ENCODE results near the gene SYMPK. TPM values are rescaled to one million over a fixed set of nuclear protein-coding genes. Genes with fewer than 3 reads are reported as not detected.

Gene SYMPK
- total RNA-seq, 2 experiments from 2014 or later = 97.3 to 98.3 TPM

GRCh38 chr19:45863840-45864628 is 1.1 kb upstream of the SYMPK start, which contains the start of gene FOXA3:
TSS of gene FOXA3 (plus strand) at chr19:45864326. CDS start at chr19:45864457, 131 bp downstream.
- peaks cover 24% of the 10 kb centered on the region for H3K27me3 Mint-ChIP-seq (ENCODE audit: low read depth)

DNA sequence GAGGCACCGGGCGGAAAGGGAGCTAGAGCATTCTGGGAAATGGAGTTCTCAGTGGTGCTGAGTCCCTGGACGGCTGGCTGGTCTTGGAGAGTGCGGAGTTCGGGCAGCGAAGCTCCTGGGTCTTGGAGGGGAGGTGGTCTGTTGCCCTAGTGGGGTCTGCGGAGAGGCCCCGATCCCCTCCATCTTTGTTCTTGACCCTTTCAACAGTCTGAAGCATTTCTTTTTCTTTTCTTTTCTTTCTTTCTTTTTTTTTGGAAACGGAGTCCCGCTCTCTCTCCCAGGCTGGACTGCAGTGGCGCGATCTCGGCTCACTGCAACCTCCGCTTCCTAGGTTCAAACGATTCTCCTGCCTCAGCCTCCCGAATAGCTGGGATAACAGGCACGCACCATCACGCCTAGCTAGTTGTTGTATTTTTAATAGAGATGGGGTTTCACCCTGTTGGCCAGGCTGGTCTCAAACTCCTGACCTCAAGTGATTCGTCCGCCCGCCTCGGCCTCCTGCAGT is 440 bp upstream of the SYMPK start:
- H3K27me3 Mint-ChIP-seq (ENCODE audit: low read depth) = peaks cover 24% of the 10 kb centered on the region
- H3K4me1 Mint-ChIP-seq (ENCODE audit: low read depth) = peaks cover 30% of the 10 kb centered on the region
- ATAC-seq = no peak
- CTCF ChIA-PET = interaction anchor here (0.7 to 3.9 kb wide), 16 partner anchors 14 to 170 kb away, joined by 3 to 29 read pairs (median 5); partner anchors contain the start of genes IRF2BP1, MYPOP, QPCTL and SIX5
- H3K4me3 Mint-ChIP-seq = peak overlapping the region; percentile 87
- peak overlapping the region; percentile 98 for H3K27ac Mint-ChIP-seq
- no peaks in the 10 kb centered on the region for H3K9me3 Mint-ChIP-seq (ENCODE audit: insufficient read depth)
- no peak for DNase-seq
- peaks cover 19% of the 10 kb centered on the region for H3K36me3 Mint-ChIP-seq (ENCODE audit: low read depth)
- POLR2A ChIA-PET = interaction anchor here (0.6 to 2.1 kb wide), 5 partner anchors 23 to 861 kb away, joined by 3 to 11 read pairs (median 5); partner anchors contain the start of genes IRF2BP1 and MYPOP

More at GRCh38 chr19:45863840-45864628, 1.1 kb upstream of the SYMPK start, which contains the start of gene FOXA3:
- Mint-ChIP-seq H3K36me3 (ENCODE audit: low read depth) (peaks cover 14% of the 10 kb centered on the region), H3K4me1 (ENCODE audit: low read depth) (peaks cover 30% of the 10 kb centered on the region), H3K27ac (peak within 1 kb of the TSS; percentile 98), H3K9me3 (ENCODE audit: insufficient read depth) (no peaks in the 10 kb centered on the region), H3K4me3 (peak within 1 kb of the TSS; percentile 87)
- POLR2A ChIA-PET = interaction anchor here (0.6 to 2.1 kb wide), 6 partner anchors 23 to 862 kb away, joined by 3 to 11 read pairs (median 4); partner anchors contain the start of genes IRF2BP1 and MYPOP
- CTCF ChIA-PET = interaction anchor here (0.7 to 3.9 kb wide), 16 partner anchors 15 to 171 kb away, joined by 3 to 29 read pairs (median 5); partner anchors contain the start of genes IRF2BP1, MYPOP, QPCTL and SIX5
- ATAC-seq (peak; percentile 26), DNase-seq (peak; percentile 59)

DNA sequence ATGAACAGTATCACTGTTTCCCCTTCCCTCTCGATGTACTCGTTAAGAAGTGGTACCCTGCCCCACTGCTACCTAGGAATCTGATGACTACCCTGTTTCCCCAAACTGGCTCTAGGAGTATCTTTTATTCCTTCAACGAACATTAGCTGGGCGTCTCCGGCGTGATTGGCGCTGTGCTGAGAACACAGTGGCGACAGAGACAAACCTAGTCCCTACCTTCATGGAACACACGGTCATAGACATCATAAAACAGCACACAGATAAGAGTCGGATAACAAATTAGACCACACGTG is 730 bp downstream of the SYMPK start:
- H3K36me3 Mint-ChIP-seq (ENCODE audit: low read depth) = peaks cover 24% of the 10 kb centered on the region
- no peaks in the 10 kb centered on the region for H3K9me3 Mint-ChIP-seq (ENCODE audit: insufficient read depth)

GRCh38 chr19:45860359-45861259 is 2.3 kb downstream of the SYMPK start:
- CTCF ChIA-PET = interaction anchor here (1.4 to 2.6 kb wide), 4 partner anchors 42 to 91 kb away, joined by 3 to 9 read pairs (median 4); partner anchors contain the start of genes MYPOP and SIX5
- H3K4me1 Mint-ChIP-seq (ENCODE audit: low read depth) = peaks cover 33% of the 10 kb centered on the region

More for the DNA sequence above, 730 bp downstream of the SYMPK start:
- DNase-seq = no peak
- ChIA-PET POLR2A (interaction anchor here (0.9 to 2.1 kb wide), 2 partner anchors 24 kb away, joined by 3 to 11 read pairs; partner anchors contain the start of gene IRF2BP1), CTCF (interaction anchor here (1.5 to 3.9 kb wide), 5 partner anchors 13 to 93 kb away, joined by 4 to 29 read pairs (median 9); partner anchors contain the start of genes IRF2BP1 and SIX5)
- Mint-ChIP-seq H3K4me3 (peak overlapping the region; percentile 87), H3K27me3 (ENCODE audit: low read depth) (peaks cover 24% of the 10 kb centered on the region), H3K4me1 (ENCODE audit: low read depth) (peaks cover 33% of the 10 kb centered on the region), H3K27ac (peak overlapping the region; percentile 98)
- no peak for ATAC-seq

GRCh38 chr19:45854167-45854778 is 8.7 kb downstream of the SYMPK start:
- no peak overlapping the region for H3K4me3 Mint-ChIP-seq
- no peak for DNase-seq
- peaks cover 44% of the 10 kb centered on the region for H3K36me3 Mint-ChIP-seq (ENCODE audit: low read depth)
- H3K27ac Mint-ChIP-seq = no peak overlapping the region
- no peaks in the 10 kb centered on the region for H3K9me3 Mint-ChIP-seq (ENCODE audit: insufficient read depth)
- peaks cover 3% of the 10 kb centered on the region for H3K4me1 Mint-ChIP-seq (ENCODE audit: low read depth)
- no peak for ATAC-seq
- CTCF ChIA-PET = no interaction called here
- POLR2A ChIA-PET = interaction anchor here (0.6 kb wide), 1 partner anchor 32 kb away, joined by 3 read pairs; no protein-coding TSS in a partner anchor
- no peaks in the 10 kb centered on the region for H3K27me3 Mint-ChIP-seq (ENCODE audit: low read depth)

More at GRCh38 chr19:45860359-45861259, 2.3 kb downstream of the SYMPK start:
- H3K27ac Mint-ChIP-seq = no peak overlapping the region
- DNase-seq = no peak
- H3K36me3 Mint-ChIP-seq (ENCODE audit: low read depth) = peaks cover 26% of the 10 kb centered on the region
- no peaks in the 10 kb centered on the region for H3K9me3 Mint-ChIP-seq (ENCODE audit: insufficient read depth)
- peaks cover 21% of the 10 kb centered on the region for H3K27me3 Mint-ChIP-seq (ENCODE audit: low read depth)
- ATAC-seq = no peak
- H3K4me3 Mint-ChIP-seq = peak overlapping the region; percentile 31
- POLR2A ChIA-PET = interaction anchor here (1.0 kb wide), 1 partner anchor 14 kb away, joined by 4 read pairs; no protein-coding TSS in a partner anchor

- POLR2A ChIA-PET = interaction anchor here (0.6 kb wide), 1 partner anchor 47 kb away, joined by 3 read pairs; no protein-coding TSS in a partner anchor
- DNase-seq (no peak), ATAC-seq (no peak)
- H3K27me3 Mint-ChIP-seq (ENCODE audit: low read depth) = no peaks in the 10 kb centered on the region
- H3K27ac Mint-ChIP-seq = no peak overlapping the region
- H3K4me1 Mint-ChIP-seq (ENCODE audit: low read depth) = peaks cover under 1% of the 10 kb centered on the region
- H3K36me3 Mint-ChIP-seq (ENCODE audit: low read depth) = peaks cover 43% of the 10 kb centered on the region
- H3K4me3 Mint-ChIP-seq = no peak overlapping the region
- no peaks in the 10 kb centered on the region for H3K9me3 Mint-ChIP-seq (ENCODE audit: insufficient read depth)
- CTCF ChIA-PET = no interaction called here
These were observed 10.0 kb downstream of the SYMPK start for GRCh38 chr19:45852983-45853382.

GRCh38 chr19:45852145-45852750 is 10.7 kb downstream of the SYMPK start:
- H3K4me1 Mint-ChIP-seq (ENCODE audit: low read depth) = no peaks in the 10 kb centered on the region
- ChIA-PET CTCF (no interaction called here), POLR2A (no interaction called here)
- no peak for DNase-seq
- ATAC-seq = no peak
- peaks cover 49% of the 10 kb centered on the region for H3K36me3 Mint-ChIP-seq (ENCODE audit: low read depth)
- no peaks in the 10 kb centered on the region for H3K27me3 Mint-ChIP-seq (ENCODE audit: low read depth)
- no peak overlapping the region for H3K4me3 Mint-ChIP-seq
- no peak overlapping the region for H3K27ac Mint-ChIP-seq
- H3K9me3 Mint-ChIP-seq (ENCODE audit: insufficient read depth) = no peaks in the 10 kb centered on the region

DNA sequence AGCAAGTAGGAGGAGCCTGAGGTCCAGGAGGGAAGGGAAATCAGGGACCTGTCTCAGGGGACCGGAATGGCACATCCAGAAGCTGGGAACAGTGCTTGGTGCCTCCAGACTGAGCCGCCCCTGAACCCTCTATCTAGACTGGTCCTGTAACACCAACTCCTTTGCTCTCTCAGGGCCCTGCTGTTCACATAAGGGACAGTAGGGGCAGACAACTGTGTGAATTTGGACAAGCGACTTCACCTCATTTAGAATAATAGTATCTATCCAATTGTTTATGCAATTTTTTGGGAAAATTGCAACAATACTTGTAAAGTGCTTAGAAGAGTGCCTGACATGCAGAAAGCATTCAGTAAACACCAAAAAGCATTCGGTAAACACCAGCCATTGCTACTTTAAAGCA is 14.0 kb downstream of the SYMPK start:
- Mint-ChIP-seq H3K36me3 (ENCODE audit: low read depth) (peaks cover 55% of the 10 kb centered on the region), H3K9me3 (ENCODE audit: insufficient read depth) (no peaks in the 10 kb centered on the region), H3K4me3 (no peak overlapping the region), H3K27me3 (ENCODE audit: low read depth) (no peaks in the 10 kb centered on the region), H3K4me1 (ENCODE audit: low read depth) (peaks cover 6% of the 10 kb centered on the region), H3K27ac (no peak overlapping the region)
- DNase-seq (no peak), ATAC-seq (peak; percentile 49)
- POLR2A ChIA-PET = no interaction called here
- CTCF ChIA-PET = interaction anchor here (0.7 to 1.0 kb wide), 3 partner anchors 14 to 79 kb away, joined by 3 to 4 read pairs (median 3); partner anchors contain the start of gene SYMPK

DNA sequence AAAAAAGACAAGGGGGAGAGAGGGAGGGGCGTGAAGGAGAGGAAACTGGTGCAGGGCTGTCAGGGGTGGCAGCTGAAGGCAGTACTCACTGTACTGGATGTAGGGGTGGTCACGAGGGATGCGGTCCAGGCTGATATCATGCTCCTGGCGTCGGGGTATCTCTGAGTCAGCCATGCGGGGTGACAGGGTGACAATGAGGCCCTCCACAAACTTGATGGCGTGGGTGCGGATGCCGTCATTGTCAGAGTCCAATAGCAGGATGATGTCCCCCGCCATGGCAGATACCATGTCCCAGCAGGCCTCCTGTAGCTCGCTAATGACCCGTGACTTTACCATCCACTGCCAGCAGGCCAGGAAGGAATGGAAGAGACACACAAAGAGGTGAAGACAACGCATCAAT is 15.3 kb downstream of the SYMPK start:
- no peak overlapping the region for H3K4me3 Mint-ChIP-seq
- CTCF ChIA-PET = no interaction called here
- peaks cover 6% of the 10 kb centered on the region for H3K4me1 Mint-ChIP-seq (ENCODE audit: low read depth)
- peak overlapping the region; percentile 18 for H3K27ac Mint-ChIP-seq
- DNase-seq (no peak), ATAC-seq (no peak)
- no peaks in the 10 kb centered on the region for H3K27me3 Mint-ChIP-seq (ENCODE audit: low read depth)
- peaks cover 59% of the 10 kb centered on the region for H3K36me3 Mint-ChIP-seq (ENCODE audit: low read depth)
- POLR2A ChIA-PET = no interaction called here
- H3K9me3 Mint-ChIP-seq (ENCODE audit: insufficient read depth) = no peaks in the 10 kb centered on the region

- Mint-ChIP-seq H3K4me1 (ENCODE audit: low read depth) (peaks cover 6% of the 10 kb centered on the region), H3K27ac (no peak overlapping the region), H3K36me3 (ENCODE audit: low read depth) (peaks cover 67% of the 10 kb centered on the region), H3K4me3 (no peak overlapping the region), H3K27me3 (ENCODE audit: low read depth) (no peaks in the 10 kb centered on the region), H3K9me3 (ENCODE audit: insufficient read depth) (no peaks in the 10 kb centered on the region)
- ChIA-PET POLR2A (interaction anchor here (1.3 kb wide), 1 partner anchor 15 kb away, joined by 3 read pairs; no protein-coding TSS in a partner anchor), CTCF (no interaction called here)
- DNase-seq (no peak), ATAC-seq (no peak)
These were observed 20.7 kb downstream of the SYMPK start for GRCh38 chr19:45842198-45842597.
